ENCODE results near the gene MAS1. TPM values are rescaled to one million over a fixed set of nuclear protein-coding genes. Genes with fewer than 3 reads are reported as not detected.

Gene MAS1
- total RNA-seq, 2 donors from 2014 or later, result not detected

DNA sequence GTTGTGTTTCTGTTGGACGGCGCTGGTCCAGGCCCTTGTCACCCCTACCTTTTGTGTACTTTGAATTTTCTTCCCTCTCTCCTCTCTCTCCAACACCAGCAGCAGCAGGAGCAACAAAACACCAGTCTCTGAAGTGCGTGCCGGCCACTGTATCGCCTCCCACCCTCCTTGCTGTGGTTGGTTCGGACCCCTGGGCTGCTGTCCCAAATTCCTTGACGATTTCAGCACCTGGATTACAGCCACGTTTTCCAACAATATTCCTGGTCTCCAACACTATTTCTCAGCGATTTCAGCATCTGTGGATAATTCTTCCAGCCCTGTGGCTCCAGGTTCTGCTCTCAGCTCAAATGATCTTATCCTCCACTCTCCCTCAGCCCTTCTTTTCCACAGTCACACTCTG lies 11.8 kb downstream of the MAS1 start:
- DNase-seq (no peak), ATAC-seq (no peak)
- Histone ChIP-seq H3K9me3 (no peaks in the 10 kb centered on the region), H3K36me3 (replicated peaks in 1 of 2; ENCODE audit: insufficient read depth in 1 of 2, low read depth in 2 of 2) (no peaks in the 10 kb centered on the region), H3K27ac (no peak overlapping the region), H3K4me3 (no peak overlapping the region), H3K27me3 (no peaks in the 10 kb centered on the region), H3K4me1 (no peaks in the 10 kb centered on the region)
- intact Hi-C loops (cut with DNase I), result no loop called here
- TF ChIP-seq, protein P1, sequence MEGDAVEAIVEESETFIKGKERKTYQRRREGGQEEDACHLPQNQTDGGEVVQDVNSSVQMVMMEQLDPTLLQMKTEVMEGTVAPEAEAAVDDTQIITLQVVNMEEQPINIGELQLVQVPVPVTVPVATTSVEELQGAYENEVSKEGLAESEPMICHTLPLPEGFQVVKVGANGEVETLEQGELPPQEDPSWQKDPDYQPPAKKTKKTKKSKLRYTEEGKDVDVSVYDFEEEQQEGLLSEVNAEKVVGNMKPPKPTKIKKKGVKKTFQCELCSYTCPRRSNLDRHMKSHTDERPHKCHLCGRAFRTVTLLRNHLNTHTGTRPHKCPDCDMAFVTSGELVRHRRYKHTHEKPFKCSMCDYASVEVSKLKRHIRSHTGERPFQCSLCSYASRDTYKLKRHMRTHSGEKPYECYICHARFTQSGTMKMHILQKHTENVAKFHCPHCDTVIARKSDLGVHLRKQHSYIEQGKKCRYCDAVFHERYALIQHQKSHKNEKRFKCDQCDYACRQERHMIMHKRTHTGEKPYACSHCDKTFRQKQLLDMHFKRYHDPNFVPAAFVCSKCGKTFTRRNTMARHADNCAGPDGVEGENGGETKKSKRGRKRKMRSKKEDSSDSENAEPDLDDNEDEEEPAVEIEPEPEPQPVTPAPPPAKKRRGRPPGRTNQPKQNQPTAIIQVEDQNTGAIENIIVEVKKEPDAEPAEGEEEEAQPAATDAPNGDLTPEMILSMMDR (IDR thresholded peaks at IDR 0.05), result no peak
- TF ChIP-seq POLR2A (IDR thresholded peaks at IDR 0.05), result no peak
- 77 to 78% methylated on average over 9 of the region's 9 CpGs for WGBS, 2 donors

- intact Hi-C loops (cut with DNase I), result no loop called here
- H3K36me3 ChIP-seq (replicated peaks in 1 of 2; ENCODE audit: insufficient read depth in 1 of 2, low read depth in 2 of 2), result no peaks in the 10 kb centered on the region
- H3K4me1 ChIP-seq, result no peaks in the 10 kb centered on the region
- no peak overlapping the region for H3K4me3 ChIP-seq
- no peaks in the 10 kb centered on the region for H3K27me3 ChIP-seq
- no peak for ATAC-seq
- TF ChIP-seq, protein P1 (IDR thresholded peaks at IDR 0.05), result no peak
- TF ChIP-seq POLR2A (IDR thresholded peaks at IDR 0.05), result no peak
- no peak for DNase-seq
- no peak overlapping the region for H3K27ac ChIP-seq
- WGBS, 2 donors, result 84 to 89% methylated on average over 9 of the region's 9 CpGs
- H3K9me3 ChIP-seq, result no peaks in the 10 kb centered on the region
Observed at GRCh38 chr6:159904497-159904911, 13.7 kb downstream of the MAS1 start.

- 67 to 73% methylated on average over 3 of the region's 3 CpGs for WGBS, 2 donors
- H3K4me1 ChIP-seq, result no peaks in the 10 kb centered on the region
- no peak overlapping the region for H3K4me3 ChIP-seq
- H3K27ac ChIP-seq, result no peak overlapping the region
- no peak for ATAC-seq
- TF ChIP-seq, protein P1 (IDR thresholded peaks at IDR 0.05), result no peak
- TF ChIP-seq POLR2A (IDR thresholded peaks at IDR 0.05), result no peak
- DNase-seq, result no peak
- no peaks in the 10 kb centered on the region for H3K9me3 ChIP-seq
- no peaks in the 10 kb centered on the region for H3K36me3 ChIP-seq (replicated peaks in 1 of 2; ENCODE audit: insufficient read depth in 1 of 2, low read depth in 2 of 2)
- H3K27me3 ChIP-seq, result no peaks in the 10 kb centered on the region
- intact Hi-C loops (cut with DNase I), result no loop called here
Observed at GRCh38 chr6:159906400-159906799, 15.6 kb downstream of the MAS1 start.

GRCh38 chr6:159908535-159908934 lies 17.7 kb downstream of the MAS1 start:
- no peaks in the 10 kb centered on the region for H3K9me3 ChIP-seq
- H3K4me3 ChIP-seq, result no peak overlapping the region
- TF ChIP-seq, protein P1 (IDR thresholded peaks at IDR 0.05), result no peak
- TF ChIP-seq POLR2A (IDR thresholded peaks at IDR 0.05), result no peak
- no peak overlapping the region for H3K27ac ChIP-seq
- DNase-seq (no peak), ATAC-seq (no peak)
- H3K4me1 ChIP-seq, result no peaks in the 10 kb centered on the region
- no peaks in the 10 kb centered on the region for H3K27me3 ChIP-seq
- intact Hi-C loops (cut with DNase I), result no loop called here
- 75 to 78% methylated on average over 4 of the region's 4 CpGs for WGBS, 2 donors
- H3K36me3 ChIP-seq (replicated peaks in 1 of 2; ENCODE audit: insufficient read depth in 1 of 2, low read depth in 2 of 2), result no peaks in the 10 kb centered on the region

- no peak overlapping the region for H3K4me3 ChIP-seq
- H3K9me3 ChIP-seq, result no peaks in the 10 kb centered on the region
- DNase-seq (no peak), ATAC-seq (no peak)
- TF ChIP-seq, protein P1 (IDR thresholded peaks at IDR 0.05), result no peak
- TF ChIP-seq POLR2A (IDR thresholded peaks at IDR 0.05), result no peak
- no peaks in the 10 kb centered on the region for H3K4me1 ChIP-seq
- no peaks in the 10 kb centered on the region for H3K27me3 ChIP-seq
- WGBS, 2 donors, result 54 to 62% methylated on average over 4 of the region's 4 CpGs
- H3K36me3 ChIP-seq (replicated peaks in 1 of 2; ENCODE audit: insufficient read depth in 1 of 2, low read depth in 2 of 2), result no peaks in the 10 kb centered on the region
- H3K27ac ChIP-seq, result no peak overlapping the region
- intact Hi-C loops (cut with DNase I), result no loop called here
Observed at GRCh38 chr6:159908979-159909378, 18.2 kb downstream of the MAS1 start.

All from body of pancreas (tissue), 4 donors.